ENCODE results near the gene TAS2R30.

TAS2R30 gene

DNA sequence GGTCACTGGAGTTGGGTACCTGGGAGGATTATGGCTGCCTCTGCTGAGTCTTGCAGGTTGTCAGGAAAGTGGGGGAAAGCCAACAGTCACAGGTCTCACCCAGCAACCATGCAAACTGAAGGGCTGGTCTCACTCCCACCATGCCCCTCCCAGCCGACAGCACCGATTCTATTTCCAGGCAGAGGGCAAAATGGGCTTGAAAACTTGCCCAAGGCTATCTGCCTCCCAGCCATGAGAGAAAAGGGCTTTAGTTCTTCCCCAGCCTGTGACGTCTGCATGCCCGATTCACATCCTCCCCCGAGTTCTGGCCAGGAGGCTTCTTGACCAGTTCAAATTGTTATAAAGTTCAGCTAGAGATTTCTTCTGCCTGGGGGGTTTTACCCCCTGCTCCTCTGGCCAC lies 9.9 kb upstream of the TAS2R30 start:
- H3K4me2 ChIP-seq (ENCODE audit: low read length) = no peak overlapping the region
- DNase-seq = no peak
- no peak overlapping the region for H2AK5ac ChIP-seq (ENCODE audit: low read length)
- H3K27ac ChIP-seq (ENCODE audit: low read depth, low read length) = no peak overlapping the region
- H2BK120ac ChIP-seq (ENCODE audit: insufficient read depth, low read length, poor library complexity) = no peak overlapping the region
- H2BK12ac ChIP-seq (ENCODE audit: low read length) = no peak overlapping the region
- no CpG with 5 or more reads among the region's 5 CpGs for WGBS (ENCODE audit: extremely low coverage, insufficient coverage, insufficient read length)
- no peaks in the 10 kb centered on the region for H3K27me3 ChIP-seq (ENCODE audit: insufficient read depth, low read length)
- H3K9ac ChIP-seq (ENCODE audit: low read length) = no peak overlapping the region
- no peak overlapping the region for H3K18ac ChIP-seq (ENCODE audit: low read length)
- no peak overlapping the region for H2BK5ac ChIP-seq (ENCODE audit: low read depth, low read length, poor library complexity)
- no peak overlapping the region for H2AFZ ChIP-seq (ENCODE audit: insufficient read depth, low read length, poor library complexity)
- peaks cover 1% of the 10 kb centered on the region for H3K79me2 ChIP-seq (ENCODE audit: control insufficient read depth, insufficient read depth, low read length, poor library complexity)
- H4K8ac ChIP-seq (ENCODE audit: low read depth, low read length) = no peak overlapping the region
- no peak overlapping the region for H3K4ac ChIP-seq (ENCODE audit: low read depth, low read length)
- H3K14ac ChIP-seq (ENCODE audit: low read length) = no peak overlapping the region
- H4K91ac ChIP-seq (ENCODE audit: low read depth, low read length) = no peak overlapping the region
- H3K36me3 ChIP-seq (ENCODE audit: control insufficient read depth in 1 of 2, insufficient read depth in 2 of 2, low read length in 2 of 2) = peaks cover 0 to 5% of the 10 kb centered on the region in 2 experiments
- H3K79me1 ChIP-seq (ENCODE audit: low read length) = no peaks in the 10 kb centered on the region
- H4K12ac ChIP-seq (ENCODE audit: low read depth, low read length) = no peak overlapping the region
- H3K23ac ChIP-seq (ENCODE audit: low read length) = no peak overlapping the region
- no peaks in the 10 kb centered on the region for H3K4me1 ChIP-seq (ENCODE audit: control insufficient read depth in 1 of 2, insufficient read depth in 2 of 2, low read length in 2 of 2)
- H3K4me3 ChIP-seq (ENCODE audit: low read depth, low read length) = no peak overlapping the region
- no peaks in the 10 kb centered on the region for H3K9me3 ChIP-seq (ENCODE audit: insufficient read depth, low read depth, low read length)

DNA sequence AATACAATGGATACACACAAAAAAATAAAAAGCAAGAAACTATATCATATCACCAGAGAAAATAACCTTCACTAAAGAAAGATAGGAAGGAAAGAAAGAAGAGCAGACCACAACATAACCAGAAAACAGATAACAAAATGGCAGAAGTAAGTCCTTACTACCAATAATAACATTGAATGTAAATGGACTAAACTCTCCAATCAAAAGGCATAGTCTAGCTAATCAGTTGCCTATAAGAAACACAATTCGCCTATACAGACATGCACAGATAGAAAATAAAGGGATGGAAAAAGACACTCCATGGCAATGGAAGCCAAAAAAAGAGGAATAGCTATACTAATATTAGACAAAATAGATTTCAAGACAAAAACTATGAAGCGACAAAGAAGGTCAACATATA lies 8.9 kb upstream of the TAS2R30 start:
- Histone ChIP-seq H2BK5ac (ENCODE audit: low read depth, low read length, poor library complexity) (no peak overlapping the region), H3K27me3 (ENCODE audit: insufficient read depth, low read length) (no peaks in the 10 kb centered on the region), H2BK120ac (ENCODE audit: insufficient read depth, low read length, poor library complexity) (no peak overlapping the region), H3K14ac (ENCODE audit: low read length) (no peak overlapping the region), H2AFZ (ENCODE audit: insufficient read depth, low read length, poor library complexity) (no peak overlapping the region), H2BK12ac (ENCODE audit: low read length) (no peak overlapping the region), H3K18ac (ENCODE audit: low read length) (no peak overlapping the region), H3K79me2 (ENCODE audit: control insufficient read depth, insufficient read depth, low read length, poor library complexity) (peaks cover 1% of the 10 kb centered on the region), H4K8ac (ENCODE audit: low read depth, low read length) (no peak overlapping the region), H3K4ac (ENCODE audit: low read depth, low read length) (no peak overlapping the region), H4K91ac (ENCODE audit: low read depth, low read length) (no peak overlapping the region), H3K27ac (ENCODE audit: low read depth, low read length) (no peak overlapping the region), H3K4me3 (ENCODE audit: low read depth, low read length) (no peak overlapping the region), H4K12ac (ENCODE audit: low read depth, low read length) (no peak overlapping the region), H3K4me2 (ENCODE audit: low read length) (no peak overlapping the region), H3K4me1 (ENCODE audit: control insufficient read depth in 1 of 2, insufficient read depth in 2 of 2, low read length in 2 of 2) (no peaks in the 10 kb centered on the region), H3K79me1 (ENCODE audit: low read length) (no peaks in the 10 kb centered on the region), H3K9me3 (ENCODE audit: insufficient read depth, low read depth, low read length) (no peaks in the 10 kb centered on the region), H3K23ac (ENCODE audit: low read length) (no peak overlapping the region), H3K9ac (ENCODE audit: low read length) (no peak overlapping the region), H3K36me3 (ENCODE audit: control insufficient read depth in 1 of 2, insufficient read depth in 2 of 2, low read length in 2 of 2) (peaks cover 0 to 5% of the 10 kb centered on the region in 2 experiments), H2AK5ac (ENCODE audit: low read length) (no peak overlapping the region)
- no peak for DNase-seq
- WGBS (ENCODE audit: extremely low coverage, insufficient coverage, insufficient read length) = no CpG with 5 or more reads among the region's 2 CpGs

DNA sequence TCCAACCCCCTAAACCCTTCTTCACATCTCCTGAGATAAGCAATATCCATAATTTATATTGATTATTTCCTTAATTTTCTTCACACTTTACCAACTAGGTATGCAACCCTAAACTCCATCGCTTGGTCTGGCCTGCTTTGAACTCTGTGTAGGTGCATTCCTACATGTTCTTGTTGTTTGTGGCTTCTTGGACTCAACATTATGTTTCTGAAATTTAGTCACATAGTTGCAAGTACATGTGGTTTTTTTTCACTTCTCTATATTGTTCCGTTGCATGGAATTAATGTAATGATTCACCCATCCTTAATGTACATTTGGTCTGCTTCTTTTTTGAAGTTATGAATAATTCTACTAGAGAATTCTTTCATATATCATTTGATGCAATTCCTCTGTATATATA lies 1.6 kb upstream of the TAS2R30 start:
- H2AFZ ChIP-seq (ENCODE audit: insufficient read depth, low read length, poor library complexity) = no peak overlapping the region
- no peaks in the 10 kb centered on the region for H3K79me1 ChIP-seq (ENCODE audit: low read length)
- no peak overlapping the region for H3K4ac ChIP-seq (ENCODE audit: low read depth, low read length)
- no peaks in the 10 kb centered on the region for H3K27me3 ChIP-seq (ENCODE audit: insufficient read depth, low read length)
- H3K36me3 ChIP-seq (ENCODE audit: control insufficient read depth in 1 of 2, insufficient read depth in 2 of 2, low read length in 2 of 2) = no peaks in the 10 kb centered on the region
- no peak overlapping the region for H3K4me3 ChIP-seq (ENCODE audit: low read depth, low read length)
- no CpG with 5 or more reads among the region's 2 CpGs for WGBS (ENCODE audit: extremely low coverage, insufficient coverage, insufficient read length)
- H3K9ac ChIP-seq (ENCODE audit: low read length) = no peak overlapping the region
- H2AK5ac ChIP-seq (ENCODE audit: low read length) = no peak overlapping the region
- no peaks in the 10 kb centered on the region for H3K9me3 ChIP-seq (ENCODE audit: insufficient read depth, low read depth, low read length)
- no peak overlapping the region for H3K4me2 ChIP-seq (ENCODE audit: low read length)
- H4K12ac ChIP-seq (ENCODE audit: low read depth, low read length) = no peak overlapping the region
- no peak overlapping the region for H2BK12ac ChIP-seq (ENCODE audit: low read length)
- no peak overlapping the region for H3K23ac ChIP-seq (ENCODE audit: low read length)
- H3K79me2 ChIP-seq (ENCODE audit: control insufficient read depth, insufficient read depth, low read length, poor library complexity) = no peaks in the 10 kb centered on the region
- H4K91ac ChIP-seq (ENCODE audit: low read depth, low read length) = no peak overlapping the region
- no peak overlapping the region for H4K8ac ChIP-seq (ENCODE audit: low read depth, low read length)
- H3K14ac ChIP-seq (ENCODE audit: low read length) = no peak overlapping the region
- H3K27ac ChIP-seq (ENCODE audit: low read depth, low read length) = no peak overlapping the region
- no peak for DNase-seq
- H2BK120ac ChIP-seq (ENCODE audit: insufficient read depth, low read length, poor library complexity) = no peak overlapping the region
- no peak overlapping the region for H3K18ac ChIP-seq (ENCODE audit: low read length)
- H2BK5ac ChIP-seq (ENCODE audit: low read depth, low read length, poor library complexity) = no peak overlapping the region
- no peaks in the 10 kb centered on the region for H3K4me1 ChIP-seq (ENCODE audit: control insufficient read depth in 1 of 2, insufficient read depth in 2 of 2, low read length in 2 of 2)

DNA sequence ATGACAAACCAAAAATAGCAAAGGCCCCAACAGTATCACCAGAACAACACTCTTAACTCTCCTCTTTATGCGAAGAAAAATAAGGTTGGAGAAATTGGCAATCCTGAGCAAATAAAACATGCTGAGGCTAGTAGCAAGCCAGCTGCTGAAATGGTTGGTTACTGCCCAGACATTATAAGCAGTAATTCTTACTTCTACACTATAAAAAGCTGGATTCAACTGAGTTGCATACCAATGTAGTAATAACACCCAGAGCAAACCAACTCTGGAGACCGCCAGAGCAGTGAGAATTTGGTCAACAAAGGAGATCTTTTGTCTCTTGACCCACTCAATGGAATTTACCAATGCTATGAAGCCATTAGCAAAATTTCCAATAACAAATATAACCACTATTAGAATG lies 628 bp downstream of the TAS2R30 start:
- H4K91ac ChIP-seq (ENCODE audit: low read depth, low read length) = no peak overlapping the region
- no peak overlapping the region for H3K18ac ChIP-seq (ENCODE audit: low read length)
- H3K9ac ChIP-seq (ENCODE audit: low read length) = no peak overlapping the region
- no peaks in the 10 kb centered on the region for H3K9me3 ChIP-seq (ENCODE audit: insufficient read depth, low read depth, low read length)
- no peaks in the 10 kb centered on the region for H3K79me1 ChIP-seq (ENCODE audit: low read length)
- no peaks in the 10 kb centered on the region for H3K36me3 ChIP-seq (ENCODE audit: control insufficient read depth in 1 of 2, insufficient read depth in 2 of 2, low read length in 2 of 2)
- no peak overlapping the region for H2AK5ac ChIP-seq (ENCODE audit: low read length)
- no peaks in the 10 kb centered on the region for H3K4me1 ChIP-seq (ENCODE audit: control insufficient read depth in 1 of 2, insufficient read depth in 2 of 2, low read length in 2 of 2)
- no peak overlapping the region for H3K23ac ChIP-seq (ENCODE audit: low read length)
- no peak for DNase-seq
- no peak overlapping the region for H3K14ac ChIP-seq (ENCODE audit: low read length)
- no peak overlapping the region for H3K4ac ChIP-seq (ENCODE audit: low read depth, low read length)
- no CpG with 5 or more reads among the region's 2 CpGs for WGBS (ENCODE audit: extremely low coverage, insufficient coverage, insufficient read length)
- H2AFZ ChIP-seq (ENCODE audit: insufficient read depth, low read length, poor library complexity) = no peak overlapping the region
- no peak overlapping the region for H3K27ac ChIP-seq (ENCODE audit: low read depth, low read length)
- H3K4me2 ChIP-seq (ENCODE audit: low read length) = no peak overlapping the region
- H3K79me2 ChIP-seq (ENCODE audit: control insufficient read depth, insufficient read depth, low read length, poor library complexity) = no peaks in the 10 kb centered on the region
- H2BK12ac ChIP-seq (ENCODE audit: low read length) = no peak overlapping the region
- H3K27me3 ChIP-seq (ENCODE audit: insufficient read depth, low read length) = no peaks in the 10 kb centered on the region
- no peak overlapping the region for H3K4me3 ChIP-seq (ENCODE audit: low read depth, low read length)
- no peak overlapping the region for H4K12ac ChIP-seq (ENCODE audit: low read depth, low read length)
- no peak overlapping the region for H2BK5ac ChIP-seq (ENCODE audit: low read depth, low read length, poor library complexity)
- H4K8ac ChIP-seq (ENCODE audit: low read depth, low read length) = no peak overlapping the region
- H2BK120ac ChIP-seq (ENCODE audit: insufficient read depth, low read length, poor library complexity) = no peak overlapping the region

Measured in trophoblast cell (in vitro differentiated cells and primary cell).